ENCODE measurements around the gene GSDME. TPM values are rescaled to one million over a fixed set of nuclear protein-coding genes. Genes with fewer than 3 reads are reported as not detected.

GSDME gene
- total RNA-seq, 4 donors from 2014 or later = 10.2 to 30.2 (median 16.4) TPM

GRCh38 chr7:24777806-24778205, 20.5 kb upstream of the GSDME start:
- no peak overlapping the region for H3K4me3 ChIP-seq (replicated peaks in 1 of 3)
- no peaks in the 10 kb centered on the region for H3K9me3 ChIP-seq
- no peak for DNase-seq
- 85 to 87% methylated on average over 3 of the region's 3 CpGs for WGBS, 2 donors
- no peak overlapping the region for H3K27ac ChIP-seq
- H3K27me3 ChIP-seq = no peaks in the 10 kb centered on the region
- TF ChIP-seq POLR2A (IDR thresholded peaks at IDR 0.05) = no peak
- no peak for TF ChIP-seq CTCF (IDR thresholded peaks at IDR 0.05)
- H3K36me3 ChIP-seq = no peaks in the 10 kb centered on the region
- H3K4me1 ChIP-seq = no peaks in the 10 kb centered on the region
- intact Hi-C loops (cut with DNase I) = no loop called here

GRCh38 chr7:24773646-24774045, 16.4 kb upstream of the GSDME start:
- intact Hi-C loops (cut with DNase I) = no loop called here

GRCh38 chr7:24769851-24770250, 12.6 kb upstream of the GSDME start:
- TF ChIP-seq CTCF (IDR thresholded peaks at IDR 0.05) = no peak
- no peak for TF ChIP-seq POLR2A (IDR thresholded peaks at IDR 0.05)

More at GRCh38 chr7:24773646-24774045, 16.4 kb upstream of the GSDME start:
- no peaks in the 10 kb centered on the region for H3K4me1 ChIP-seq
- H3K27ac ChIP-seq = no peak overlapping the region
- no peaks in the 10 kb centered on the region for H3K27me3 ChIP-seq
- H3K4me3 ChIP-seq (replicated peaks in 1 of 3) = no peak overlapping the region
- DNase-seq = no peak
- no peak for TF ChIP-seq POLR2A (IDR thresholded peaks at IDR 0.05)
- TF ChIP-seq CTCF (IDR thresholded peaks at IDR 0.05) = no peak
- no peaks in the 10 kb centered on the region for H3K9me3 ChIP-seq
- H3K36me3 ChIP-seq = no peaks in the 10 kb centered on the region

GRCh38 chr7:24769014-24769830, 12.0 kb upstream of the GSDME start:
- intact Hi-C loops (cut with DNase I) = no loop called here
- no peak overlapping the region for H3K4me3 ChIP-seq (replicated peaks in 1 of 3)
- TF ChIP-seq POLR2A (IDR thresholded peaks at IDR 0.05) = no peak
- 73 to 79% methylated on average over 9 of the region's 9 CpGs for WGBS, 2 donors
- H3K27me3 ChIP-seq = no peaks in the 10 kb centered on the region
- no peaks in the 10 kb centered on the region for H3K36me3 ChIP-seq
- no peaks in the 10 kb centered on the region for H3K9me3 ChIP-seq
- no peaks in the 10 kb centered on the region for H3K4me1 ChIP-seq
- no peak overlapping the region for H3K27ac ChIP-seq
- no peak for DNase-seq

More at GRCh38 chr7:24769851-24770250, 12.6 kb upstream of the GSDME start:
- intact Hi-C loops (cut with DNase I) = no loop called here
- no peaks in the 10 kb centered on the region for H3K27me3 ChIP-seq
- no peaks in the 10 kb centered on the region for H3K36me3 ChIP-seq
- 45 to 62% methylated on average over 2 of the region's 2 CpGs for WGBS, 2 donors
- no peak overlapping the region for H3K4me3 ChIP-seq (replicated peaks in 1 of 3)
- no peak overlapping the region for H3K27ac ChIP-seq
- no peaks in the 10 kb centered on the region for H3K4me1 ChIP-seq
- no peaks in the 10 kb centered on the region for H3K9me3 ChIP-seq
- no peak for DNase-seq

- H3K4me1 ChIP-seq = no peaks in the 10 kb centered on the region
- WGBS, 2 donors = 74 to 80% methylated on average over 8 to 9 of the region's 9 CpGs
- no peak for TF ChIP-seq POLR2A (IDR thresholded peaks at IDR 0.05)
- no peak for TF ChIP-seq CTCF (IDR thresholded peaks at IDR 0.05)
- H3K36me3 ChIP-seq = no peaks in the 10 kb centered on the region
- no peak overlapping the region for H3K4me3 ChIP-seq (replicated peaks in 1 of 3)
- intact Hi-C loops (cut with DNase I) = no loop called here
- H3K9me3 ChIP-seq = no peaks in the 10 kb centered on the region
- no peak for DNase-seq
- H3K27ac ChIP-seq = no peak overlapping the region
- no peaks in the 10 kb centered on the region for H3K27me3 ChIP-seq
Measured at GRCh38 chr7:24767878-24768569, 10.8 kb upstream of the GSDME start.
